Measurements from ENCODE around the gene LMNB1.

- TF ChIP-seq CTCF (conservative IDR thresholded peaks at IDR 0.05; ENCODE audit: low read length), result no peak
- no peak for TF ChIP-seq EZH2phosphoT487 (IDR thresholded peaks at IDR 0.05; ENCODE audit: borderline replicate concordance)
These were observed 32.1 kb upstream of the LMNB1 start for GRCh38 chr5:126744836-126745235.

Data from Loucy (cell line).